HepG2 (cell line): Measurements from ENCODE around the gene ENTREP3. TPM values are rescaled to one million over a fixed set of nuclear protein-coding genes. Genes with fewer than 3 reads are reported as not detected.

Source experiments
- ERF ChIP-seq: IDR thresholded peaks from 2 replicates; pipeline ENCODE4 v1.6.1; 2018; ENCODE audit warnings: missing biosample characterization, missing genetic modification reagents
- HBP1 ChIP-seq: IDR thresholded peaks from 2 replicates; pipeline ENCODE4 v1.6.1; 2016; ENCODE audit warnings: low read depth, control low read depth
- HMGXB4 ChIP-seq, 2 experiments: sonication (generic) in 1 of 2; formaldehyde crosslinking in 1 of 2; IDR thresholded peaks; 2 replicates each; pipeline versions ENCODE4 v1.4.0 to v1.6.1; 2018 to 2020; ENCODE audit warnings: missing genetic modification reagents in 2 of 2, borderline replicate concordance in 1 of 2, low read depth in 1 of 2, mild to moderate bottlenecking in 1 of 2, missing biosample characterization in 1 of 2
- NFYC ChIP-seq: IDR thresholded peaks from 2 replicates; pipeline ENCODE4 v1.6.1; 2016; ENCODE audit warnings: missing genetic modification reagents, missing compliant biosample characterization
- REXO4 ChIP-seq: sonication (generic); formaldehyde crosslinking; IDR thresholded peaks from 2 replicates; pipeline ENCODE4 v1.8.0; 2022; ENCODE audit warnings: missing genetic modification reagents, mild to moderate bottlenecking, borderline replicate concordance
- SNAPC4 ChIP-seq: sonication (generic); formaldehyde crosslinking; IDR thresholded peaks from 2 replicates; pipeline ENCODE4 v1.4.0; 2020; ENCODE audit warnings: mild to moderate bottlenecking, missing genetic modification reagents
- ZBTB10 ChIP-seq: sonication (generic); formaldehyde crosslinking; IDR thresholded peaks from 2 replicates; pipeline ENCODE4 v1.4.0; 2020; ENCODE audit warnings: missing genetic modification reagents, borderline replicate concordance
- ZNF142 ChIP-seq: sonication (generic); formaldehyde crosslinking; IDR thresholded peaks from 2 replicates; pipeline ENCODE4 v1.4.0; 2020; ENCODE audit warnings: missing genetic modification reagents
- ZNF607 ChIP-seq: sonication (generic); formaldehyde crosslinking; IDR thresholded peaks from 2 replicates; pipeline ENCODE4 v1.5.1; 2020; ENCODE audit warnings: missing genetic modification reagents, mild to moderate bottlenecking, borderline replicate concordance
- polyA plus RNA-seq, 8 experiments: library from polyadenylated mRNA; depleted of rRNA in 3 of 8; stranded (reverse) in 7 of 8; unstranded in 1 of 8; fragments of >200 nt; fragmentation: Illumina TruSeq in 4 of 8; extraction: Trizol in 4 of 8; gene quantifications; 2 replicates each; pipeline versions ENCODE4 v1.2.1 to v1.2.3, GENCODE V29; 2011 to 2016; ENCODE audit warnings: low read depth in 4 of 8, missing spikeins in 1 of 8, mixed read lengths in 1 of 8; ENCODE audit not compliant: insufficient read depth in 1 of 8
- total RNA-seq, 5 experiments: library from RNA; depleted of rRNA; stranded (reverse); fragments of >200 nt; fragmentation: Illumina TruSeq; extraction: Trizol; gene quantifications; 2 replicates each; pipeline ENCODE4 v1.2.3, GENCODE V29; 2016; ENCODE audit warnings: low read depth in 1 of 5

ENTREP3 gene
- total and polyA plus RNA-seq, 2 of the 13 experiments (the other 11 are each of a cell fraction or from before 2014, with no cell fraction given): 4.1 to 9.9 TPM

- TF ChIP-seq ZNF142: 0 out of 2 replicates have a peak, but pooled peaks have one; percentile 20
- TF ChIP-seq ZNF607 (CRISPR knock-in tag): no peak
- TF ChIP-seq SNAPC4 (CRISPR knock-in tag): no peak
- peak; percentile 70; the same call in 1 of the 2 replicates for TF ChIP-seq HBP1
- peak; percentile 50 for TF ChIP-seq ERF (CRISPR knock-in tag)
- peak; percentile 74 for TF ChIP-seq NFYC (CRISPR knock-in tag)
- peak; percentile 33; the same call in 1 of the 2 replicates for TF ChIP-seq ZBTB10 (CRISPR knock-in tag)
- no peak for TF ChIP-seq REXO4 (CRISPR knock-in tag)
- peak; percentile 44 to 84 for TF ChIP-seq HMGXB4 (CRISPR knock-in tag; IDR thresholded peaks at IDR 0.05; ENCODE audit: borderline replicate concordance in 1 of 2, low read depth in 1 of 2)
Observed at GRCh38 chr1:155277070-155277901, 22.0 kb upstream of the ENTREP3 start, which contains the start of gene HCN3 (continued).
